ENCODE results near the gene GALM.
"Not testable (repeated sequence)": the region's sequence is repeated elsewhere in the genome, so short reads cannot be mapped to it uniquely, and the experiment has no call there.

The GALM gene

GRCh38 chr2:38665854-38666555 lies at the start of gene GALM:
Gene GALM, plus strand, starts transcription at chr2:38666114. Its CDS starts 48 bp downstream, at chr2:38666162.
- peak; percentile 9 for DNase-seq (ENCODE audit: low read depth)

DNA sequence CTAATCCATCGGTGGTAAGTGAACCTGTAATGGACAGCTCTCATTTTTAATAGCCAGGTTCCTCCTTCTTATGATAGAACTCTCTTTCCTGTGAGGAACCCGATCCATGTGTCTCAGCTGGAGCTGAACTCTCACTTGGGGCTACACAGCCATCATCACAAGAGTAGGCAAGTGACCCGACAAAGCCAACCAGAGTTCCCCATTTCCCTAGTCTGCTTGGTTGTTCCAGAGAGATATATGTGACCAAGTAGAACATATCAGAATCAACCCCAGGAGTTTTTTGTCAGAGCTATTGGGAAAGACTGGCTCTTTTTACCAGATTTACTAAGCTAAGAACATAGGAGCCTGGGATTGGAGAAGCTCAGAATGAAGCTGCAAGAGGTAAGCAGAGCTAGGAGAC lies 48.6 kb upstream of the GALM start:
- DNase-seq (ENCODE audit: low read depth): no peak

DNA sequence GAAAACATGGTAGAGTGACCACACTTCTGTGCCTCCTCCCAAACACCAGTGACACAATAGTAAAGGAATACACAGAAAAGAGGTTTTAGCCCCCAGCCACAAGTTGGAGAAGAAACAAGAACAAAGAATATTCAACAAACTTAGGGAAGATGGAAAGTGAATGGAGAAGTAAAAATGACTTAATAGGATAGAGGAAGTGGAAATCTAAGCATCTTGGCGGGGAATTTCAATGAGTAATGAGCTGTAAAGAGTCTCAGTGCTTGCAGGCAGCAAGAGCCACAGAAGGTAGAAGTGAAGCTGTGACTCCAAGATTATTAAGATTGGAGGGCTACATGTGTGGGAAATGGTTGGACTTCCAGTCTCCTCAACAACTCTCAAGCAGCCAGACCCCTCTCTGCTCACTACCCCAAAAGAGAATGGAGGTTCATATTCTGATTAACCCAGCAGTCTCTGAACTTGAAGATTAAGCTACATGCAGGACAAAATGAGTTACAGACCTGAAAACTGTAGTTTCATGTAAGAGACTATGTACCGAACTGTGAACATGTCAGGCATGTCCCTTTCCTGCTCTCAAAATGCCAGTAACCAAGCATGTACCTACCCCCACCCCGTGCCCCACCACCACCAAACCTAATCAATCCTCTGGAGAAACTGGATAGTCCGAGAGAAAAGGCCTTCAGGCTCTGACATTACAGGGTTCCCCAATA lies 46.3 kb upstream of the GALM start:
- no peak for DNase-seq (ENCODE audit: low read depth)

GRCh38 chr2:38620282-38620977 lies 45.5 kb upstream of the GALM start:
- no peak for DNase-seq (ENCODE audit: low read depth)

GRCh38 chr2:38621018-38621417 lies 44.9 kb upstream of the GALM start:
- no peak for DNase-seq (ENCODE audit: low read depth)

DNA sequence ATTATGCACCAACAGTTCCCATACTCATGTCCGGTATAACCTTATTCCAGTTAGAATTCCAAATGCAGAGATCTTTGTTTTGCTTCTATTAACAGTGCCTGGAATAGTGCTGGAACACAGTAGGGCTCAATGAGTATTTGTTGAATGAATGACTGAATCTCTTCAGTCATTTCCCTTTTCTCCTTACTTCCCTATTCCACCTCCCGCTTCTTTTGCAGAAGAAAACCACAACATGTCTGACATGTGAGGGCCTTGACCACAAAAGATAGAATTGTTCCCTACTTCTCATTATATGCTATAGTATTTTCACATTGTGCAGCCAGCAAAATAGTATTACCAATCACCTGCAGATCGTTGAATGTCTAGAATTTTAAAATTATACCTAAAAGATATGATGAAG lies 43.7 kb upstream of the GALM start:
- DNase-seq (ENCODE audit: low read depth): no peak

DNA sequence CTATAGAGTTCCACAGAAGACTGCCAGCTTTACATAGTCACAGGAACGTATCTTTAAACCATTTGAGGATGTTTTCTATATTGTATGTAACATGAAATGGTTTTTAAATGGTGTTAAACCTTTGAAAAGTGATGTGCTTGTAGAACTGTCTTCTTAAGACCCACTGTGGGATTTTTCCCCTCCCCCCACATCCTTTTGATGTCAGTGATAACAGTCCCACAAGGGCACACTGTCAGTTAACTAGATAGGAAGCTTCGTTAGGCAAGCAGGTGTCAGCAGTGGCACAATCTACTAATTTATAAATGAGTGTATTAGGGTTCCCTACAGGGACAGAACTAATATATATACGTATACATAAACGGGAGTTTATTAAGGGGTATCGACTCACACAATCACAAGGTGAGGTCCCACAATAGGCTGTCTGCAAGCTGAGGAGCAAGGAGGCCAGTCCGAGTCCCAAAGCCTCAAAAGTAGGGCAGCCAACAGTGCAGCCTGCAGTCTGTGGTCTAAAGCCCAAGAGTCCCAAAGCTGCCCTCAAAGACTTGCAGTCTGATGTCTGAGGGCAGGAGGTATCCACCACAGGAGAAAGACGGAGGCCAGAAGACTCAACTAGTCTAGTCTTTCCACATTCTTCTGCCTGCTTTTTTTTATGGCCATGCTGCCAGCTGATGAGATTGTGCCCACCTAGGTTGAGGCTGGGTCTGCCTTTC lies 39.4 kb upstream of the GALM start:
- DNase-seq (ENCODE audit: low read depth): no peak

DNA sequence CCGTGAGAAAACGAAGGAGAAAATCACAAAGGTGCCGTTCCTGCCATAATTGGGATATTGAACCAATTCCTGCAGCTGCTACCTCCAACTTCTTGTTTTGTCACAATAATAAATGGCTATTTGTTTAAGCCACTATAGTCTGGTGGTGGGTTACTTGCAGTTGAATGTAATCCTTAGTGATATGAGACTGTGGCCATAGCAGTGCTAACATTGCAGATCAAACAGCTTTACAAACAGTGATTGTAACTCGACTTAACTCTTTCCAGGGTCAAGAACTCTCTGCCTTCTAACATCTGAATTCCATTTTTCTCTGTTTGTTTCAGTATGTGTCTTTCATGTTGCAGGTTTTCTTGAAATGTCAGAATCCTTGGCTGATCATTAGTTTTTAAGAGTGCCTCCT lies 38.5 kb upstream of the GALM start:
- no peak for DNase-seq (ENCODE audit: low read depth)

DNA sequence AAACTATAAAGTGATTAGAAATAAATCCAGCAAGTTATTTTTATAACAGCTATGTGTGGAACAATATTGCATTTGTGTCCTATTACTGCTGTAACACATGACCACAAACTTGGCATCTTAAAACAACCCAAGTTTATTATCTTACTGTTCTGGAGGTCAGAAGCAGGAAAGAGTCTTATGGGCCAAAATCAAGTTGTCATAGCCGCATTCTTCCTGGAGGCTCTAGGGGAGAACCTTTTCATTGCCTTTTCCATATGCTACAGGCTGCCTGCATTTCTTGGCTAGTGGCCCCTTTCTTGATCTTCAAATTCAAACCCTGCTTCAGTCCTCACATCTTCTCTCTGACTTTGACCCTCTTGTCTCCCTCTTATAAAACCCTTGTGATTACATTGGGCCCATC lies 36.2 kb upstream of the GALM start:
- DNase-seq (ENCODE audit: low read depth): no peak

- DNase-seq (ENCODE audit: low read depth): no peak
These were observed 33.9 kb upstream of the GALM start for GRCh38 chr2:38631976-38632375.

GRCh38 chr2:38632980-38633379 lies 32.9 kb upstream of the GALM start:
- no peak for DNase-seq (ENCODE audit: low read depth)

DNA sequence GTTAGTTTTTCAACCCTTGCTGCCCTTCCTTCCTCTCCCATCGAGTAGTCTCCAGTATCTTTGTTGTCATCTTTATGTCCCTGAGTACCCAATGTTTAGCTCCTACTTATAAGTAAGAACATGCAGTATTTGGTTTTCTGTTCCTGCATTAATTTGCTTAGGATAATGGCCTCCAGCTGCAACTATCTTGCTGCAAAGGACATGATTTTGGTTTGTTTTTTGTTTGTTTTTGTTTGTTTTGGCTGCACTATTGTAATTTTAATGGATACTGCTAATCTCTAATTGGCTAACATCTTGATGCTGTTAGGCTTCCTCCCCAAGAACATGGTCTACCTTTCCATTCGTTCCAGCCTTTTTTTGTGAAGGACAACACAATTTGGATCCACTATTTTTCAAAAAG lies 32.0 kb upstream of the GALM start:
- no peak for DNase-seq (ENCODE audit: low read depth)

DNA sequence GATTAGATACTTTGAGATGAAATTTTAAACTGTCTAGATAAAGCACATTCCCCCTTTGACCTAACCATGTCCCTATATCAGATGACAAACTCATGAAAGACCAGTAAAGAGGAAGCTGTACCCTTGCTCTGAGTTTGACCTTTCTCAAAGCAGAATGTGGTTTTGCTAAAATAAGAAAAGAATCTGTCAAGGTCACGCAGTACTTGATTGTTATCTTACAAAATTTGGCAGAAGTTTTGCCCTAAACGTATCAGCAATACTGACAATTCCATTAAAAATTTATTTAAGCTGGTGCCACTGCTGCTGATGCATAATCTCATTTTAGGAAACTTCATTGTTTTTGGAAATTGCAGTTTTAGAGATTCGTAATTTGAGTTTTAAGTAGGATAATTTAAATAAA lies 31.2 kb upstream of the GALM start:
- no peak for DNase-seq (ENCODE audit: low read depth)

GRCh38 chr2:38635139-38635538 lies 30.8 kb upstream of the GALM start:
- DNase-seq (ENCODE audit: low read depth): no peak

DNA sequence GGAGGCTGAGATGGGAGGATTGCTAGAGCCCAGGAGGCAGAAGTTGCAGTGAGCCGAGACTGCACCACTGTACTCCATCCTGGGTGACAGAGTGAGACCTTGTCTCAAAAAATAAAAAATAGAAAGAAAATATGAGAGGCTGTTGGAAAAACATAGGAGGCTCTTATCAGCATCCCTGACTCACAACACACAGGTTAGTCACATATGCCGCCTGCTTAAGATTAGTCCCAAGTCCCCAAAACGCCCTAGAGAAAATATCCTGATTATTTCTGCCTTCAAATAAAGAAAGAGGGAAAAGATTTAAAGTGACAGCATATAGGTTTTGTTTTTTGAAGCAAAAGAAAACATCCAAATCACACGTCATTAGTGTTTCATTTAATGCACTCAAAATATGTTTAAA lies 29.8 kb upstream of the GALM start:
- DNase-seq (ENCODE audit: low read depth): no peak

- DNase-seq (ENCODE audit: low read depth): not testable (repeated sequence)
These were observed 23.4 kb upstream of the GALM start for GRCh38 chr2:38642373-38643017.

GRCh38 chr2:38643021-38643671 lies 22.8 kb upstream of the GALM start:
- no peak for DNase-seq (ENCODE audit: low read depth)

DNA sequence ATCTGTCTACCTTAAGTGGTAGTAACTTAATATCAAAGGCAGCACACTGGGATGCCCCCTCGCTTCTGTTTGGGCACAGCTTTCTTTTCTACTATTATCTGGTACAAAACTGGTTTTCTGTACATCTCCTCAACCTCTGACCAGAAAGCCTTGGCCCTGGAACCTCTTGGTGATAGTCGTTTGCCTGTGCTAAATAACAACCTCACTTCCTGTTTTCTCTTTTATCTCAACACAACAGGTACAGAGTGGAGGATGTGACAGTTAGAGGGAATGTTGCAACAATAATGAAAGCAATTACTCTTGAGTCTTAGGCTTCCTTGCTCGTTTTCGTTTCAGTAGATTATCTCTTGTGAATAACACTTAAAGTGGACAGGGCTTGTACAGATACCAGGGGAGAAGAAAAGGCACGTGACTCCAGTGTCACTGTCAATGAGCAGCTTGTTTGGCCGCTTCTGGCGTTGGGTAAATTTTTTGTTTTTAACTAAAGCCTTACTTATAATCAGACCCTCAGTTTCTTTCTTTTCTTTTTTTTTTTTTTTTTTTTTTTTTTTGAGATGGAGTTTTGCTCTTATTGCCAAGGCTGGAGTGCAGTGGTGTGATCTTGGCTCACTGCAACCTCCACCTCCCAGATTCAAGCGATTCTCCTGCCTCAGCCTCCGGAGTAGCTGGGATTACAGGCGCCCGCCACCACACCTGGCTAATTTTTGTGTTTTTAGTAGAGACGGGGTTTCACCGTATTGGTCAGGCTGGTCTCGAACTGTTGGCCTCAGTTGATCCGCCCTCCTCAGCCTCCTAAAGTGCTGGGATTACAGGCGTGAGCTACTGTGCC lies 22.0 kb upstream of the GALM start:
- DNase-seq (ENCODE audit: low read depth): not testable (repeated sequence)

GRCh38 chr2:38648107-38648761 lies 17.7 kb upstream of the GALM start:
- DNase-seq (ENCODE audit: low read depth): no peak

DNA sequence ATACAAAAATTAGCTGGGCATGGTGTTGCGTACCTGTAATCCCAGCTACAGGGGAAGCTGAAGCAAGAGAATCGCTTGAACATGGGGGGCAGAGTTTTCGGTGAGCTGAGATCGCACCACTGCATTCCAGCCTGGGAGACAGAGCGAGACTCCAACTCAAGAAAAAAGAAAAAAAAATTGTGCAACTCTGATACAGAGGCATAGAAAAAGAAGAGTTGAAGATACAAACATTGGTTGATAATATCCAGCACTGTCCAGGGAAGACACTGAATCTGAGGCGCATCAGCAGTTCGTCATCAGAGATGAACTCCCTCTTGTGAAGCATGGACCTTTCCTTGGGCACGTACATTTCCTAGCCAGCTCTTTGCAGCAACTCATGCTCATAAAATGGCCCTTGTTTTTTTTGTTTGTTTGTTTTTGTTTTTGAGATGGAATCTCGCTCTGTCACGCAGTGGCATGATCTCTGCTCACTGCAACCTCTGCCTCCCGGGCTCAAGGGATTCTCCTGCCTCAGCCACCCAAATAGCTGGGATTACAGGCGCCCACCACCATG lies 16.7 kb upstream of the GALM start:
- DNase-seq (ENCODE audit: low read depth): no peak
